Activated B cell treated with CpG ODN at 0.5 μM for 24 hours (primary cell): ENCODE data around the gene SMG9. TPM values are rescaled to one million over a fixed set of nuclear protein-coding genes. Genes with fewer than 3 reads are reported as not detected.

Experiments used
- ATAC-seq: fragments of 200-7000 bp; cut with Tn5 transposase; one replicate; pipeline ENCODE4 v1.10.0; 2021; ENCODE audit warnings: low read depth, mild to moderate bottlenecking, moderate library complexity
- CTCF ChIA-PET: fragments of 350-600 bp; sonication (Branson Sonifier 250); formaldehyde crosslinking; loops from one replicate; lab custom pipeline; 2021; ENCODE audit warnings: antibody characterized with exemption; lab: Charles Lee
- POLR2A ChIA-PET: fragments of 350-600 bp; sonication (Branson Sonifier 250); formaldehyde crosslinking; loops from one replicate; lab custom pipeline; 2021; ENCODE audit warnings: antibody characterized with exemption; lab: Charles Lee
- DNase-seq: peaks from one replicate; pipeline ENCODE4 v3.0.0; 2022
- H3K27ac Mint-ChIP-seq: one replicate; pipeline ENCODE4 v1.8.0; 2020; ENCODE audit warnings: mixed read lengths
- H3K27me3 Mint-ChIP-seq: one replicate; pipeline ENCODE4 v1.8.0; 2021; ENCODE audit warnings: mixed read lengths
- H3K36me3 Mint-ChIP-seq: one replicate; pipeline ENCODE4 v1.8.0; 2021; ENCODE audit warnings: low read depth, mixed read lengths
- H3K4me1 Mint-ChIP-seq: one replicate; pipeline ENCODE4 v1.8.0; 2021; ENCODE audit warnings: mixed read lengths
- H3K4me3 Mint-ChIP-seq: one replicate; pipeline ENCODE4 v1.8.0; 2020; ENCODE audit warnings: mild to moderate bottlenecking, mixed read lengths
- H3K9me3 Mint-ChIP-seq: one replicate; pipeline ENCODE4 v1.8.0; 2020; ENCODE audit warnings: mixed read lengths
- CTCF ChIP-seq: fragments of 200-600 bp; IDR thresholded peaks from one replicate; pipeline ENCODE4 v1.8.0; 2022; ENCODE audit warnings: antibody characterized with exemption, mild to moderate bottlenecking
- intact Hi-C: fragments of 100-400 bp; cut with micrococcal nuclease; formaldehyde crosslinking; loops from one replicate; pipeline ENCODE4 v1.15.1; 2024
- total RNA-seq: library from RNA; stranded (reverse); gene quantifications from 2 replicates; pipeline ENCODE4 v1.2.3, GENCODE V29; 2022

The SMG9 gene
- total RNA-seq, 1 donor from 2014 or later = 105 TPM

DNA sequence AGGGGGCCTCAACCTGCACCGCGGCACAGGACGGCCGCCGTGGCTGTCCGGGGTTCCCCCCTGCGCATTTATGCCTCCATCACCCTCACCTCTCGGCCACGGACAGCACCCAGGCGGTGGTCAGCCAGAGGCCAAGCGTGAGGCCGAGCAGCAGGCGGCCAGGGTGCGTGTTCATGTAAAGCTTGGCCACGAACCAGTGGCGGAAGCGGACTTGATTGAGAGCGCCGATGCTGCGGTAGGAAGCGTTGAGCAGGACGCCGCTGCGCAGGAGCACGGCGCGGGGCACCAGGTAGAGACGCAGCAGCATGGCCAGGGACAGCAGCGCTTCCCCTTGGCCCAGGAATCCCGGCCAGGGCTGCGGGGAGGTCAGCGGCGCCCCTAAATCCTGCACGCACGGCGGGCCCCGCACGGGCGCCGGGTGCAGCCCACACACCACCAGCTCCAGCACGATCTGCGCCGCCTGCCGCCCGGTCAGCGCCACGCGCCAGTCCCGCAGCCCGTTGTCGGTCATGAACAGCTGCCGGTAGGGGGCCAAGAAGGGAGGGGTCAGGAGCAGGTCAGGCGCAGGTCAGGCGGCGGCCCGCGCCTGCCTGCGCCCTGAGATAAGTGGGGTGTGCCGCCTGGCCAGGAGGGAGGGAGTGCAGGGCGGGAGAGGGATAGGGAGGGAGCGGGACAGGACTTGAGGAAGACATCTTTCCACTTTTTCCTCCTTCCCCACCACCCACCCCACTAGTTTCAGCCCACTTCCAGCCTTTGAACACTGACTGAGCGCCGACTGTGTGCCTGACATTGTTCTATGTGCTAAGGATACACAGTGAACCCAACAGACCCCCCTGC lies 19.6 kb upstream of the SMG9 start:
- DNase-seq (no peak), ATAC-seq (no peak)
- Mint-ChIP-seq H3K4me3 (no peak overlapping the region), H3K27me3 (no peaks in the 10 kb centered on the region), H3K36me3 (peaks cover 83% of the 10 kb centered on the region), H3K27ac (no peak overlapping the region), H3K4me1 (peaks cover 49% of the 10 kb centered on the region), H3K9me3 (no peaks in the 10 kb centered on the region)
- no peak for TF ChIP-seq CTCF
- intact Hi-C loops = no loop called here
- ChIA-PET POLR2A (interaction anchor here (0.8 to 12.2 kb wide), 2 partner anchors 9 to 14 kb away, joined by 3 to 661 read pairs; partner anchors contain the start of gene SMG9), CTCF (no interaction called here)

- Mint-ChIP-seq H3K27me3 (no peaks in the 10 kb centered on the region), H3K9me3 (no peaks in the 10 kb centered on the region), H3K4me1 (peaks cover 48% of the 10 kb centered on the region), H3K36me3 (peaks cover 83% of the 10 kb centered on the region), H3K4me3 (no peak overlapping the region), H3K27ac (no peak overlapping the region)
- ChIA-PET POLR2A (interaction anchor here (12.2 kb wide), 1 partner anchor 13 kb away, joined by 661 read pairs; the partner anchor contains the start of gene SMG9), CTCF (no interaction called here)
- intact Hi-C loops = no loop called here
- no peak for TF ChIP-seq CTCF
- DNase-seq = no peak
- no peak for ATAC-seq
Measured at GRCh38 chr19:43773725-43774102, 19.0 kb upstream of the SMG9 start.

DNA sequence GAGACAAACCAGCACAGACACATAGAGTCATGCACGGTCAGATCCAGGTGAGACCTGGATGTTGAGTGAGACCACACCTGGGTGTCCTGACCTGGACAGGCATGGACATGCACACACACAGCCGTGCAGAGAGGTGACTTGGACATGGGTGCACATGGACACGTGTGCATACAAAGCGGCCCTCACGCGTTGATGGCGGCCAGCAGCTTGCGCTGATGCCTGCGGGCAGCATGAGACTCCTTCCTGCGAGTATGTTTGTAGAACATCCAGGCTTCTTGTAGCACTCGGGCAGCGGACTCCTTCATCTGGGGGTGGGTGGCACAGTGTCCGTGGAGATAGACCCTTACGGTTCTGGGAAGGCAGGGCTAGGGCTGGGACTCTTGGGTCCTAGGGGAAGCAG lies 14.5 kb upstream of the SMG9 start:
- Mint-ChIP-seq H3K27me3 (no peaks in the 10 kb centered on the region), H3K36me3 (peaks cover 90% of the 10 kb centered on the region), H3K4me1 (peaks cover 52% of the 10 kb centered on the region), H3K4me3 (no peak overlapping the region), H3K9me3 (no peaks in the 10 kb centered on the region), H3K27ac (peak overlapping the region; percentile 39)
- ChIA-PET CTCF (interaction anchor here (1.1 to 6.0 kb wide), 4 partner anchors 9 to 23 kb away, joined by 4 to 50 read pairs (median 6); partner anchors contain the start of gene KCNN4), POLR2A (interaction anchor here (0.7 to 24.7 kb wide), 4 partner anchors 10 to 325 kb away, joined by 3 to 661 read pairs (median 179); partner anchors contain the start of genes KCNN4 and SMG9)
- intact Hi-C loops = no loop called here
- DNase-seq (no peak), ATAC-seq (no peak)
- TF ChIP-seq CTCF = no peak

GRCh38 chr19:43768273-43769050 lies 13.7 kb upstream of the SMG9 start:
- POLR2A ChIA-PET = interaction anchor here (0.7 to 24.7 kb wide), 5 partner anchors 11 to 325 kb away, joined by 3 to 661 read pairs (median 28); partner anchors contain the start of genes KCNN4 and SMG9
- intact Hi-C loops = no loop called here
- DNase-seq = no peak
- peak overlapping the region; percentile 94 for H3K27ac Mint-ChIP-seq
- H3K4me3 Mint-ChIP-seq = no peak overlapping the region
- H3K27me3 Mint-ChIP-seq = no peaks in the 10 kb centered on the region
- CTCF ChIA-PET = interaction anchor here (1.0 to 6.0 kb wide), 7 partner anchors 10 to 59 kb away, joined by 3 to 50 read pairs (median 4); partner anchors contain the start of genes KCNN4 and ZNF283
- H3K4me1 Mint-ChIP-seq = peaks cover 59% of the 10 kb centered on the region
- ATAC-seq = no peak
- no peaks in the 10 kb centered on the region for H3K9me3 Mint-ChIP-seq
- peaks cover 83% of the 10 kb centered on the region for H3K36me3 Mint-ChIP-seq
- TF ChIP-seq CTCF = no peak
